Left lung (tissue), 10 donors: ENCODE data around the gene MARK4. TPM values are rescaled to one million over a fixed set of nuclear protein-coding genes. Genes with fewer than 3 reads are reported as not detected.
"Not testable (repeated sequence)": the region's sequence is repeated elsewhere in the genome, so short reads cannot be mapped to it uniquely, and the experiment has no call there.

Experiments
- ATAC-seq: fragments of 200-7000 bp; cut with Tn5 transposase; one replicate; pipeline ENCODE4 v1.9.1; 2020; ENCODE audit warnings: moderate library complexity
- DNase-seq, 4 donors: peaks; one replicate each; pipeline ENCODE4 v3.0.0-alpha.2; 2013 to 2020
- H3K27ac ChIP-seq, 2 donors: fragments of 200-600 bp; sonication (generic) in 1 of 2; one replicate each; pipeline versions ENCODE4 v1.5.0 to v1.8.0; 2020 to 2021
- H3K27me3 ChIP-seq, 2 donors: fragments of 200-600 bp; sonication (generic) in 1 of 2; one replicate each; pipeline versions ENCODE4 v1.5.0 to v1.8.0; 2020 to 2021
- H3K36me3 ChIP-seq, 2 donors: fragments of 200-600 bp; sonication (generic) in 1 of 2; one replicate each; pipeline versions ENCODE4 v1.5.0 to v1.8.0; 2020 to 2021
- H3K4me1 ChIP-seq, 2 donors: fragments of 200-600 bp; one replicate each; pipeline ENCODE4 v1.8.0; 2021
- H3K4me3 ChIP-seq, 2 donors: fragments of 200-600 bp; sonication (generic) in 1 of 2; one replicate each; pipeline versions ENCODE4 v1.5.0 to v1.8.0; 2020 to 2021; ENCODE audit warnings: mild to moderate bottlenecking in 1 of 2
- H3K9me3 ChIP-seq, 2 donors: fragments of 200-600 bp; sonication (generic) in 1 of 2; one replicate each; pipeline versions ENCODE4 v1.5.0 to v1.8.0; 2020 to 2021
- CTCF ChIP-seq, 2 donors: fragments of 200-600 bp; sonication (generic) in 1 of 2; IDR thresholded peaks; one replicate each; pipeline versions ENCODE4 v1.5.0 to v1.8.0; 2021; ENCODE audit warnings: antibody characterized with exemption in 2 of 2
- intact Hi-C, 2 donors: fragments of 100-400 bp; cut with DNase I; formaldehyde crosslinking; loops; one replicate each; pipeline versions ENCODE4 v1.11.2 to v1.14.2; 2022
- polyA plus RNA-seq, 6 donors: library from polyadenylated mRNA; unstranded; fragments of 120-200 nt; gene quantifications; one replicate each; pipeline ENCODE4 v1.2.1, GENCODE V29; 2013; ENCODE audit not compliant: insufficient read length in 6 of 6
- total RNA-seq, 2 donors: library from RNA; stranded (reverse); fragmentation: NEBNext Ultra II Directional; extraction: Animal tissue kit (Norgen Biotek cat#: 25700); gene quantifications; one replicate each; pipeline ENCODE4 v1.2.1, GENCODE V29; 2021
- donor health status: DM: no; HTN: yes; CAD: no.
- donor health status: DM: no; HTN: no; CAD: no.

The MARK4 gene
- total and polyA plus RNA-seq, 8 donors = 24.6 to 46.4 (median 37.5) TPM

- Histone ChIP-seq H3K27me3 (peaks cover 0 to 26% of the 10 kb centered on the region in 2 donors), H3K4me3 (no peak overlapping the region), H3K36me3 (no peaks in the 10 kb centered on the region), H3K4me1 (no peaks in the 10 kb centered on the region), H3K27ac (no peak overlapping the region), H3K9me3 (no peaks in the 10 kb centered on the region)
- no peak for DNase-seq
- TF ChIP-seq CTCF (IDR thresholded peaks at IDR 0.05) = no peak
- intact Hi-C loops = no loop called here
- no peak for ATAC-seq
Observed at GRCh38 chr19:45223879-45224278, 27.2 kb upstream of the MARK4 start.

GRCh38 chr19:45224645-45225044, 26.4 kb upstream of the MARK4 start:
- intact Hi-C loops = no loop called here
- no peak for DNase-seq
- Histone ChIP-seq H3K27me3 (peaks cover 0 to 24% of the 10 kb centered on the region in 2 donors), H3K27ac (no peak overlapping the region), H3K36me3 (no peaks in the 10 kb centered on the region), H3K4me1 (no peaks in the 10 kb centered on the region), H3K4me3 (no peak overlapping the region), H3K9me3 (no peaks in the 10 kb centered on the region)
- ATAC-seq = no peak
- no peak for TF ChIP-seq CTCF (IDR thresholded peaks at IDR 0.05)

- H3K9me3 ChIP-seq, H3K4me3 ChIP-seq, intact Hi-C loops, ATAC-seq, H3K4me1 ChIP-seq, H3K36me3 ChIP-seq, DNase-seq, H3K27ac ChIP-seq: not testable (repeated sequence)
- H3K27me3 ChIP-seq = peaks cover 6 to 28% of the 10 kb centered on the region in 2 donors
Observed at GRCh38 chr19:45229056-45229455, 22.0 kb upstream of the MARK4 start.

- Histone ChIP-seq H3K36me3 (no peaks in the 10 kb centered on the region), H3K27me3 (peaks cover 18 to 38% of the 10 kb centered on the region in 2 donors), H3K4me1 (no peaks in the 10 kb centered on the region), H3K4me3 (no peak overlapping the region), H3K27ac (no peak overlapping the region), H3K9me3 (no peaks in the 10 kb centered on the region)
- no peak for DNase-seq
- intact Hi-C loops = no loop called here
- no peak for TF ChIP-seq CTCF (IDR thresholded peaks at IDR 0.05)
- ATAC-seq = no peak
Observed at GRCh38 chr19:45231891-45232290, 19.2 kb upstream of the MARK4 start.

GRCh38 chr19:45234089-45234869, 16.8 kb upstream of the MARK4 start:
- Histone ChIP-seq H3K4me1 (no peaks in the 10 kb centered on the region), H3K36me3 (no peaks in the 10 kb centered on the region), H3K4me3 (no peak overlapping the region), H3K27me3 (peaks cover 18 to 42% of the 10 kb centered on the region in 2 donors), H3K9me3 (no peaks in the 10 kb centered on the region), H3K27ac (no peak overlapping the region)
- no peak for TF ChIP-seq CTCF (IDR thresholded peaks at IDR 0.05)
- no peak for DNase-seq
- ATAC-seq = no peak
- intact Hi-C loops = no loop called here

GRCh38 chr19:45235485-45235884, 15.6 kb upstream of the MARK4 start:
- Histone ChIP-seq H3K27ac (no peak overlapping the region), H3K27me3 (peaks cover 18 to 42% of the 10 kb centered on the region in 2 donors), H3K9me3 (no peaks in the 10 kb centered on the region), H3K4me3 (no peak overlapping the region), H3K4me1 (no peaks in the 10 kb centered on the region), H3K36me3 (no peaks in the 10 kb centered on the region)
- ATAC-seq = no peak
- intact Hi-C loops = no loop called here
- no peak for DNase-seq
- no peak for TF ChIP-seq CTCF (IDR thresholded peaks at IDR 0.05)
